Esophagus muscularis mucosa (tissue), 4 donors: ENCODE results near the gene SNED1. TPM values are rescaled to one million over a fixed set of nuclear protein-coding genes. Genes with fewer than 3 reads are reported as not detected.

Experiments used
- DNase-seq: peaks from one replicate; pipeline ENCODE4 v3.0.0-alpha.2; 2017; ENCODE audit errors: extremely low spot score
- H3K27ac ChIP-seq, 4 donors: fragments of 200-600 bp; sonication (generic); replicated peaks in 1 of 4; 1 replicate in 3 of 4; 2 replicates in 1 of 4; pipeline ENCODE4 v1.5.1; 2016 to 2019; ENCODE audit warnings: mild to moderate bottlenecking in 1 of 4
- H3K27me3 ChIP-seq, 4 donors: fragments of 200-600 bp; sonication (generic); one replicate each; pipeline versions ENCODE4 v1.5.1 to v1.6.0; 2016 to 2019
- H3K36me3 ChIP-seq, 4 donors: fragments of 200-600 bp; sonication (generic); one replicate each; pipeline ENCODE4 v1.5.1; 2016 to 2019
- H3K4me1 ChIP-seq, 4 donors: fragments of 200-600 bp; sonication (generic); one replicate each; pipeline ENCODE4 v1.5.1; 2016 to 2019
- H3K4me3 ChIP-seq, 4 donors: fragments of 200-600 bp; sonication (generic); 1 replicate in 2 of 4; 2 replicates in 2 of 4; pipeline ENCODE4 v1.5.1; 2016 to 2019; ENCODE audit warnings: mild to moderate bottlenecking in 4 of 4, moderate library complexity in 1 of 4
- H3K9me3 ChIP-seq, 4 donors: fragments of 200-600 bp; sonication (generic); 1 replicate in 3 of 4; 2 replicates in 1 of 4; pipeline ENCODE4 v1.5.1; 2016 to 2019
- CTCF ChIP-seq, 3 experiments: fragments of 200-600 bp in 2 of 3; fragments of 450-650 bp in 1 of 3; sonication (generic) in 2 of 3; IDR thresholded peaks; one replicate each; pipeline ENCODE4 v1.5.1; 2017 to 2019; ENCODE audit warnings: antibody characterized with exemption in 3 of 3, mild to moderate bottlenecking in 2 of 3, moderate library complexity in 1 of 3
- EP300 ChIP-seq: sonication (generic); formaldehyde crosslinking; IDR thresholded peaks from one replicate; pipeline ENCODE4 v1.6.1; 2017; ENCODE audit warnings: antibody characterized with exemption
- POLR2A ChIP-seq: fragments of 450-650 bp; IDR thresholded peaks from one replicate; pipeline ENCODE4 v1.6.1; 2017; ENCODE audit warnings: antibody characterized with exemption, moderate library complexity, mild to moderate bottlenecking, low read depth
- POLR2AphosphoS5 ChIP-seq, 2 donors: sonication (generic); formaldehyde crosslinking; IDR thresholded peaks; one replicate each; pipeline ENCODE4 v1.6.1; 2017; ENCODE audit warnings: antibody characterized with exemption in 2 of 2
- WGBS: methylation state at CpG from one replicate; pipeline ENCODE4 v1.1.5; 2018; 5-methylcytosine and 5-hydroxymethylcytosine counted together
- intact Hi-C: fragments of 100-400 bp; cut with DNase I; formaldehyde crosslinking; loops from one replicate; pipeline ENCODE4 v1.15.1; 2023
- total RNA-seq, 4 donors: library from RNA; depleted of rRNA; stranded (reverse); fragments of >200 nt; gene quantifications; one replicate each; pipeline versions ENCODE4 v1.1.0 to v1.2.1, GENCODE V29; 2016

SNED1 gene
- total RNA-seq, 4 donors from 2014 or later = 7.3 to 14.1 (median 11.6) TPM

- no peak for DNase-seq
- Histone ChIP-seq H3K4me1 (peaks cover 22 to 39% (median 35%) of the 10 kb centered on the region in 4 donors), H3K27ac (no peak overlapping the region)
Observed at GRCh38 chr2:241000831-241001321, 2.5 kb downstream of the SNED1 start.

GRCh38 chr2:241001413-241002274 is 3.2 kb downstream of the SNED1 start:
- intact Hi-C loops = no loop called here
- DNase-seq = no peak
- H3K4me3 ChIP-seq = no peak overlapping the region
- no peaks in the 10 kb centered on the region for H3K27me3 ChIP-seq
- no peak overlapping the region for H3K27ac ChIP-seq
- 95% methylated on average over 14 of the region's 21 CpGs for WGBS
- peaks cover 0 to 29% (median 27%) of the 10 kb centered on the region in 4 donors for H3K9me3 ChIP-seq
- H3K4me1 ChIP-seq = peaks cover 19 to 33% (median 28%) of the 10 kb centered on the region in 4 donors
- H3K36me3 ChIP-seq = peaks cover 0 to 35% (median 9%) of the 10 kb centered on the region in 4 donors
- TF ChIP-seq POLR2AphosphoS5 (IDR thresholded peaks at IDR 0.05) (no peak), EP300 (no peak), POLR2A (no peak), CTCF (IDR thresholded peaks at IDR 0.05) (no peak)

More at GRCh38 chr2:241000831-241001321, 2.5 kb downstream of the SNED1 start:
- Histone ChIP-seq H3K4me3 (peak overlapping the region in 1 of 4 donors; percentile 64), H3K27me3 (no peaks in the 10 kb centered on the region), H3K36me3 (peaks cover 0 to 35% (median 9%) of the 10 kb centered on the region in 4 donors), H3K9me3 (peaks cover 0 to 29% (median 26%) of the 10 kb centered on the region in 4 donors)
- WGBS = 95% methylated on average over 9 of the region's 9 CpGs
- intact Hi-C loops = no loop called here
- TF ChIP-seq EP300 (no peak), POLR2AphosphoS5 (IDR thresholded peaks at IDR 0.05) (no peak), POLR2A (no peak), CTCF (IDR thresholded peaks at IDR 0.05) (no peak)

DNA sequence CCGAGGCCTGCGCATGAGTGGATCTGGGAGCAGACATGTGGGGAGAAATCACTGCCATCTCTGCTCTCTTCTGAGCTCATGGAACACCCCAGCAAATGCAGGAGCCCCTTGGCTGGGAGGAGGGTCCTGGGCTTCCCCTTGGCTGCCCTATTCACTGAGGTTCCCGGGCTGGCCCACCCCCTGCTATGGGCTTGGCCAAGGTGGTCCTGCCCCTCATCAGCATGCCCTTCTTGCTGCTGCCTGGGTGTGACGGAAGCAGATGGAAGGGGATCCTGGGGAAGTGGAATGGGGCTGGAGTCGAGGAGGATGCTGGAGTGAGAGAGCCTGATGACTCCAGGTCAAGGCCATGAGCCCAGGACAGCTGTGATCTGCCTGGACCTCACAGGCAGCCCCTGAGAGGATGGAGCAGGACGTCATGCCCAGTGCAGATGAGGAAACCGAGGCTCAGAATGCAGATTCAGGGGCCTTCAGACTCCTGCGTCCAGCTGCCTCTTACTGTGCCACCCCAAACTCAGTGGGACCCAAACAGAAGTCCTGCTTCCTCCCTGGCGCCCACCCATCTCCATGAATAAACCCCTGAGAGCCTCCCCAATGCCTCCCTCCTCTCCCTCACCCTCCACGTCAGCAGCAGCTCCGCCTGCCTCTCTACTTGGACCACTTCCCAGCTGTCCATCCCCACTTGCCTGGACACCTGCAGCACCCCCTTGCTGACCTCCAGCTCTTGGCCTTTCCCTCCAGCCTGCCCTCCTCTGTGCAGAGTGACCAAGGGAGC is 4.0 kb downstream of the SNED1 start:
- H3K4me1 ChIP-seq = peaks cover 13 to 25% (median 20%) of the 10 kb centered on the region in 4 donors
- no peak overlapping the region for H3K27ac ChIP-seq
- no peak overlapping the region for H3K4me3 ChIP-seq
- H3K9me3 ChIP-seq = peaks cover 0 to 29% (median 27%) of the 10 kb centered on the region in 4 donors
- WGBS = 86% methylated on average over 9 of the region's 11 CpGs
- intact Hi-C loops = no loop called here
- no peak for DNase-seq
- H3K36me3 ChIP-seq = peaks cover 0 to 35% (median 9%) of the 10 kb centered on the region in 4 donors
- no peaks in the 10 kb centered on the region for H3K27me3 ChIP-seq
- TF ChIP-seq POLR2AphosphoS5 (IDR thresholded peaks at IDR 0.05) = no peak
- TF ChIP-seq POLR2A = no peak
- no peak for TF ChIP-seq CTCF (IDR thresholded peaks at IDR 0.05)
- no peak for TF ChIP-seq EP300

- Histone ChIP-seq H3K36me3 (peaks cover 0 to 35% (median 9%) of the 10 kb centered on the region in 4 donors), H3K4me3 (no peak overlapping the region), H3K27me3 (no peaks in the 10 kb centered on the region), H3K27ac (no peak overlapping the region), H3K4me1 (peaks cover 7 to 19% (median 15%) of the 10 kb centered on the region in 4 donors), H3K9me3 (peaks cover 0 to 29% (median 27%) of the 10 kb centered on the region in 4 donors)
- peak; percentile 37 for DNase-seq
- no peak for TF ChIP-seq EP300
- no peak for TF ChIP-seq POLR2AphosphoS5 (IDR thresholded peaks at IDR 0.05)
- no peak for TF ChIP-seq POLR2A
- no peak for TF ChIP-seq CTCF (IDR thresholded peaks at IDR 0.05)
- intact Hi-C loops = no loop called here
- WGBS = 98% methylated on average over 6 of the region's 7 CpGs
Observed at GRCh38 chr2:241003047-241003360, 4.6 kb downstream of the SNED1 start.
